H9 (cell line): ENCODE measurements around the gene CEP83. TPM values are rescaled to one million over a fixed set of nuclear protein-coding genes. Genes with fewer than 3 reads are reported as not detected.

Source experiments
- DNase-seq: peaks from one replicate; pipeline ENCODE4 v3.0.0-alpha.2; 2017
- H2AFZ ChIP-seq: one replicate; pipeline ENCODE4 v1.6.1; 2013; ENCODE audit warnings: mild to moderate bottlenecking, low read length, control low read depth, moderate library complexity
- H2AK5ac ChIP-seq: 2 replicates; pipeline ENCODE4 v1.6.1; 2013; ENCODE audit warnings: low read length, control low read depth, mixed read lengths; ENCODE audit not compliant: insufficient read length
- H2BK120ac ChIP-seq: one replicate; pipeline ENCODE4 v1.6.1; 2013; ENCODE audit warnings: low read depth, mild to moderate bottlenecking, low read length, control low read depth, inconsistent platforms; ENCODE audit not compliant: poor library complexity, severe bottlenecking
- H2BK12ac ChIP-seq: 2 replicates; pipeline ENCODE4 v1.6.1; 2013; ENCODE audit warnings: low read length, control low read depth, mixed read lengths, low read depth; ENCODE audit not compliant: insufficient read length
- H2BK15ac ChIP-seq: 2 replicates; pipeline ENCODE4 v1.6.1; 2013; ENCODE audit warnings: low read depth, low read length, control low read depth
- H2BK20ac ChIP-seq: one replicate; pipeline ENCODE4 v1.6.1; 2013; ENCODE audit warnings: low read depth, mild to moderate bottlenecking, low read length, control low read depth, inconsistent platforms; ENCODE audit not compliant: poor library complexity, severe bottlenecking
- H2BK5ac ChIP-seq: 2 replicates; pipeline ENCODE4 v1.6.1; 2013; ENCODE audit warnings: low read length, control low read depth, mixed read lengths; ENCODE audit not compliant: insufficient read length
- H3K14ac ChIP-seq: 2 replicates; pipeline ENCODE4 v1.6.1; 2013; ENCODE audit warnings: low read length, control low read depth; ENCODE audit not compliant: insufficient read depth
- H3K18ac ChIP-seq: 2 replicates; pipeline ENCODE4 v1.6.1; 2013; ENCODE audit warnings: low read depth, mild to moderate bottlenecking, mixed read lengths, low read length, control low read depth; ENCODE audit not compliant: insufficient read length
- H3K23ac ChIP-seq: 2 replicates; pipeline ENCODE4 v1.6.1; 2013; ENCODE audit warnings: low read length, control low read depth, mixed read lengths, low read depth; ENCODE audit not compliant: insufficient read length
- H3K23me2 ChIP-seq: 2 replicates; pipeline ENCODE4 v1.6.1; 2013; ENCODE audit warnings: low read depth, mild to moderate bottlenecking, mixed read lengths, low read length, control low read depth; ENCODE audit not compliant: insufficient read length, poor library complexity, severe bottlenecking
- H3K27ac ChIP-seq: 2 replicates; pipeline ENCODE4 v1.5.1; 2013; ENCODE audit warnings: low read length, control low read depth, mixed read lengths, low read depth; ENCODE audit not compliant: insufficient read length
- H3K27me3 ChIP-seq: 2 replicates; pipeline ENCODE4 v1.6.1; 2013; ENCODE audit warnings: low read length, control low read depth, inconsistent platforms; ENCODE audit not compliant: insufficient read depth
- H3K4ac ChIP-seq: 2 replicates; pipeline ENCODE4 v1.6.1; 2013; ENCODE audit warnings: low read depth, mild to moderate bottlenecking, control low read depth, inconsistent platforms, low read length, moderate library complexity
- H3K4me1 ChIP-seq: 2 replicates; pipeline ENCODE4 v1.6.1; 2013; ENCODE audit warnings: low read length, control low read depth, inconsistent platforms; ENCODE audit not compliant: insufficient read depth
- H3K4me2 ChIP-seq: 2 replicates; pipeline ENCODE4 v1.6.1; 2013; ENCODE audit warnings: low read length, control low read depth, mixed read lengths; ENCODE audit not compliant: insufficient read length, insufficient read depth
- H3K56ac ChIP-seq: 2 replicates; pipeline ENCODE4 v1.6.1; 2013; ENCODE audit warnings: low read depth, mild to moderate bottlenecking, mixed read lengths, low read length, control low read depth; ENCODE audit not compliant: insufficient read length
- H3K79me1 ChIP-seq: 2 replicates; pipeline ENCODE4 v1.6.1; 2013; ENCODE audit warnings: low read depth, mild to moderate bottlenecking, moderate library complexity, low read length, control low read depth, inconsistent platforms; ENCODE audit not compliant: insufficient read depth, poor library complexity, severe bottlenecking
- H3K79me2 ChIP-seq: 2 replicates; pipeline ENCODE4 v1.6.1; 2013; ENCODE audit warnings: low read length, control low read depth, inconsistent platforms; ENCODE audit not compliant: insufficient read depth
- H3K9ac ChIP-seq: 2 replicates; pipeline ENCODE4 v1.6.1; 2013; ENCODE audit warnings: low read length, control low read depth, mixed read lengths; ENCODE audit not compliant: insufficient read length; ENCODE audit errors: extremely low read depth
- H3K9me3 ChIP-seq: one replicate; pipeline ENCODE4 v1.6.1; 2013; ENCODE audit warnings: low read depth, low read length, inconsistent platforms; ENCODE audit not compliant: control insufficient read depth
- H3T11ph ChIP-seq: one replicate; pipeline ENCODE4 v1.6.1; 2013; ENCODE audit warnings: mild to moderate bottlenecking, low read length, control low read depth, inconsistent platforms
- H4K20me1 ChIP-seq: one replicate; pipeline ENCODE4 v1.6.1; 2013; ENCODE audit not compliant: control insufficient read depth, insufficient read length, insufficient read depth
- H4K5ac ChIP-seq: 2 replicates; pipeline ENCODE4 v1.6.1; 2013; ENCODE audit warnings: low read depth, mild to moderate bottlenecking, mixed read lengths, low read length, control low read depth; ENCODE audit not compliant: insufficient read length
- H4K8ac ChIP-seq: replicated peaks from 2 replicates; pipeline ENCODE4 v1.6.1; 2013; ENCODE audit warnings: low read length, control low read depth, mixed read lengths, low read depth; ENCODE audit not compliant: insufficient read length
- H4K91ac ChIP-seq: 2 replicates; pipeline ENCODE4 v1.6.1; 2013; ENCODE audit warnings: low read depth, mild to moderate bottlenecking, moderate library complexity, mixed read lengths, low read length, control low read depth; ENCODE audit not compliant: insufficient read length
- H3K27ac Mint-ChIP-seq, 3 experiments: 2 replicates in 2 of 3; 3 replicates in 1 of 3; pipeline ENCODE4 v1.8.0; 2020 to 2021; ENCODE audit warnings: mixed read lengths in 3 of 3, mild to moderate bottlenecking in 1 of 3, moderate library complexity in 1 of 3
- H3K27me3 Mint-ChIP-seq: 2 replicates; pipeline ENCODE4 v1.8.0; 2021; ENCODE audit warnings: low read depth, mild to moderate bottlenecking, moderate library complexity, mixed read lengths
- H3K36me3 Mint-ChIP-seq, 3 experiments: 2 replicates in 2 of 3; 3 replicates in 1 of 3; pipeline ENCODE4 v1.8.0; 2020 to 2021; ENCODE audit warnings: low read depth in 3 of 3, mixed read lengths in 3 of 3; ENCODE audit not compliant: insufficient read depth in 1 of 3
- H3K4me1 Mint-ChIP-seq, 2 experiments: 2 replicates each; pipeline ENCODE4 v1.8.0; 2020; ENCODE audit warnings: mixed read lengths in 2 of 2
- H3K4me3 Mint-ChIP-seq, 2 experiments: 2 replicates in 1 of 2; 3 replicates in 1 of 2; pipeline ENCODE4 v1.8.0; 2020 to 2021; ENCODE audit warnings: mild to moderate bottlenecking in 2 of 2, mixed read lengths in 2 of 2, moderate library complexity in 1 of 2
- H3K9me3 Mint-ChIP-seq, 2 experiments: 2 replicates in 1 of 2; 3 replicates in 1 of 2; pipeline ENCODE4 v1.8.0; 2020; ENCODE audit warnings: mild to moderate bottlenecking in 2 of 2, mixed read lengths in 2 of 2, moderate library complexity in 1 of 2
- WGBS: extraction: QIAGEN DNeasy Blood & Tissue Kit; methylation state at CpG from one replicate; pipeline ENCODE4 v1.1.7; 2013; ENCODE audit warnings: missing lambda C conversion rate, low lambda C conversion rate, mixed read lengths; ENCODE audit not compliant: insufficient read length; ENCODE audit errors: extremely low coverage; 5-methylcytosine and 5-hydroxymethylcytosine counted together
- total RNA-seq: library from RNA; stranded (reverse); gene quantifications from 2 replicates; pipeline ENCODE4 v1.2.1, GENCODE V29; 2021
- TF ChIP-seq, protein P1 (sequence below): fragments of 200-600 bp; sonication (generic); conservative IDR thresholded peaks from 3 replicates; pipeline ENCODE4 v1.8.0; 2021; ENCODE audit warnings: antibody characterized with exemption, mild to moderate bottlenecking

Gene CEP83
- total RNA-seq, 1 experiment from 2014 or later = 26.5 TPM

DNA sequence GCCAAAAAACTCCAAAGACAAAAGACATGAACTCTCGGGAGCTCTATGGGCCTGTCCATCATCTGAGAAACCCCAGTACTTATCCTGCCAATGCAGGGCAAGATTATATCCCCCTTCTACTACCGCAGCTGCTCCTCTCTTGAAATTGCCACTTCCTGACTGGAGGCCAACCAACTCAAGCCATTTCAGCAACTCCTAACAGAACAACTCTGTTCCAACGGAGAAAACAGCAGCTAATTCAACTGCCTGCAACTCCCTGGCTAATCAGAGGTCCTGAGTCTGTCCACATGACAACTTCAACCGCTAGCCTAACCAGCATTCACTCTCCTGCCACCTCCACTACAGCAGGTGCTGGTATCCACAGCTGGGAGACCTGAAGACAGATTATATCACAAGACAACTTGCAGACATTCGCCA lies 24.1 kb downstream of the CEP83 start:
- Histone ChIP-seq H3K18ac (no peak overlapping the region), H3K4me2 (no peak overlapping the region), H2BK12ac (no peak overlapping the region), H4K91ac (no peak overlapping the region), H3K23ac (no peak overlapping the region), H2BK15ac (no peak overlapping the region), H3K56ac (no peak overlapping the region), H3K27ac (no peak overlapping the region), H3K79me1 (no peaks in the 10 kb centered on the region), H4K20me1 (no peaks in the 10 kb centered on the region), H4K5ac (no peak overlapping the region), H2BK5ac (no peak overlapping the region), H3K23me2 (no peaks in the 10 kb centered on the region), H3K4ac (no peak overlapping the region), H3K4me1 (no peaks in the 10 kb centered on the region; the same call in 1 of the 2 replicates), H3K9me3 (no peaks in the 10 kb centered on the region), H3K9ac (no peak overlapping the region), H3T11ph (no peak overlapping the region), H3K14ac (0 out of 2 replicates have a peak overlapping the region, but pooled peaks have one; percentile 20), H2AFZ (no peak overlapping the region), H2BK120ac (no peak overlapping the region), H2BK20ac (no peak overlapping the region), H3K27me3 (no peaks in the 10 kb centered on the region), H2AK5ac (no peak overlapping the region), H4K8ac (no peak overlapping the region), H3K79me2 (peaks cover 2% of the 10 kb centered on the region; the same call in 1 of the 2 replicates)
- H3K9me3 Mint-ChIP-seq = peaks cover 24 to 33% of the 10 kb centered on the region in 2 experiments
- peaks cover 25 to 51% of the 10 kb centered on the region in 2 experiments for H3K4me1 Mint-ChIP-seq
- H3K27me3 Mint-ChIP-seq = no peaks in the 10 kb centered on the region
- DNase-seq = peak; percentile 44
- H3K4me3 Mint-ChIP-seq = no peak overlapping the region
- WGBS = no CpG with 5 or more reads among the region's 5 CpGs
- peak overlapping the region; percentile 22 to 68 (median 31); a peak in 3 of 7 replicates for H3K27ac Mint-ChIP-seq
- TF ChIP-seq, protein P1, sequence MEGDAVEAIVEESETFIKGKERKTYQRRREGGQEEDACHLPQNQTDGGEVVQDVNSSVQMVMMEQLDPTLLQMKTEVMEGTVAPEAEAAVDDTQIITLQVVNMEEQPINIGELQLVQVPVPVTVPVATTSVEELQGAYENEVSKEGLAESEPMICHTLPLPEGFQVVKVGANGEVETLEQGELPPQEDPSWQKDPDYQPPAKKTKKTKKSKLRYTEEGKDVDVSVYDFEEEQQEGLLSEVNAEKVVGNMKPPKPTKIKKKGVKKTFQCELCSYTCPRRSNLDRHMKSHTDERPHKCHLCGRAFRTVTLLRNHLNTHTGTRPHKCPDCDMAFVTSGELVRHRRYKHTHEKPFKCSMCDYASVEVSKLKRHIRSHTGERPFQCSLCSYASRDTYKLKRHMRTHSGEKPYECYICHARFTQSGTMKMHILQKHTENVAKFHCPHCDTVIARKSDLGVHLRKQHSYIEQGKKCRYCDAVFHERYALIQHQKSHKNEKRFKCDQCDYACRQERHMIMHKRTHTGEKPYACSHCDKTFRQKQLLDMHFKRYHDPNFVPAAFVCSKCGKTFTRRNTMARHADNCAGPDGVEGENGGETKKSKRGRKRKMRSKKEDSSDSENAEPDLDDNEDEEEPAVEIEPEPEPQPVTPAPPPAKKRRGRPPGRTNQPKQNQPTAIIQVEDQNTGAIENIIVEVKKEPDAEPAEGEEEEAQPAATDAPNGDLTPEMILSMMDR = no peak
- H3K36me3 Mint-ChIP-seq = peaks cover 8 to 41% (median 19%) of the 10 kb centered on the region in 3 experiments
